ENCODE measurements around the gene HYLS1. TPM values are rescaled to one million over a fixed set of nuclear protein-coding genes. Genes with fewer than 3 reads are reported as not detected.

The HYLS1 gene
- total RNA-seq = 2.4 and 3.1 TPM in 2 replicates

DNA sequence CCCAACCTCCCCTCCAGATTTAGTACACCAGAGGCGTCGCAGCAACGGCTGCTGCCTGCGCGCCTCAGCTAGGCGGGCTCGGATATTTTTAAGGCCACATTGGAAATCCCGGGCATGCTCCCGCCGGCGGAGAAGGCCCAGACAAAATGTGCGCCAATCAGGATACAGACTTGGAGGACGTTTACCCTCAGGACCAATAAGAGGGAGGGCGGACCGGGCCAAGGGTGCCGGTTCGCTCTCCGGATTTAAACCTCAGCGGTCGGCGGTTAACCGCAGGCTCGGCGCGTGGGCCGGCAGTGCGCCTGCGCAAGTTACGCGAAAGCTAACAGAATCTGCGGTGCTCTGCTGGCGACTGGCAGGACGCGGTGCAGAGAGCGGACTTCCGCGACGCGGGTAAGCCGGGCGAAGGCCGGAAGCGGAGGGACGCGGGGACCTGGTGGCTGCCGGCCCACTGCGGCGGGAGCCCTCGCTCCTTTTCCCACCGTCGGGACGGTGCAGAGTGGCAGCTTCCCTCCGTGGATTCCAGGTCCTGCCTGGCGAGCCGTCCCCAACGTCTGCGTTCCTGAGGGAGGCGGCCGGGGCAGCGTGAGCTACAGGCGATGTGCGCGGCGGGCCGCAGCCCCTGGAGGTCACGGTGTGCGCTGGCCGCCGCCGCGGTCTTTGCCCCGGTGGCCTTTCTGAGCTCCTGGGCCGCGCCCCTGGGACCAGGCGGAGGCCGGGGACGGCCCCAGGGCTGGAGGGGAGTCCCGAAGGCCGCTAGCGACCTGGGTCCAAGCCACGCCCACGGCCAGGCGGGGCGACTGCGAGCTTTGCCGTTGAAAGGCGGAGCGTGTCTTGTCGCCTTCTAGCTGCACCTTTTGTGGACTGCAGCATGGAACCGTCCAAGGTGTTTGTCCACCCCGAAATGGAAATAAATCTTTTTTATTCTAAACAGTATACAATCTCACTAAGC is at the start of gene HYLS1:
Gene HYLS1, plus strand, starts transcription at position 296 of the 952 bp plus-strand sequence. CDS start 11,701 bp downstream, outside the sequence.

DNA sequence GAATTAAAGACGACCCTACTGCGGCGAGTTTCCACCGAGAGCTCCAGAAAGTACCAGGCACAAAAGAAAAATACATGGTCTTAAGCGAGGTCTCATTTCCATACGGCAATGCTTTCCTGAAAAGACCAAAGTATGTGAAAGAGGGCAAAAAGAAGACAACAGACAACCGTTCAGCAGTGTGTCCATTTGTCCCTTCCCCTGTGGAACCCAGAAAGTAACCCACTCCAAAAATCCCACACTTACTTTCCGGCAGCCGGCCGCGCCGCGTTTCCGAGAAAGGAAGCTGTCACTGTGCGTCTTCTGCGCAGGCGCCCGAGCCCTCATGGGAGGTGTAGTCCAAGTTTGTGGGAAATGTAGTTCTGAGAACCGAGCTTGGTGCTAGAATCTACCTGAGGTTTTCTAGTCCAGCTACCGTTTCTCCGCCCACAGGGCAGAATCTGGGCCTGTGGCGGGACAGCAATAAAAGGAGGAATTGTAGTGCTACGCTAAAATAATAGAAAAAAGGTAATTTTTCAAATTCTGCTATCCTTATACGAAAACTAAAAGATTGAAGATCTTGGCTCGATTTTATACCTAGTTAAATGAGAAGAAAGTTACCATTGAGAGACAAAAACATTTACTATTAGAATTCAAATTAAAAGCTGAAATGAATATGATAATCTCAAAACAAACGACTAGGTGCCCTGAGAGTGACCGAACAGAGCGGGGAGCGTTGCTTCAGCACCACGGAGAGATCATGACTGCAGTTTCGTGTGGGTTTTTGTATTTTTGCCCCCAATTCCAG is 15.7 kb downstream of the HYLS1 start, which contains the start of gene PUS3:
Gene PUS3, minus strand, starts transcription at position 280 of the 784 bp plus-strand sequence. CDS start 6,922 bp downstream, outside the sequence.

GRCh38 chr11:125903711-125904659 is 16.5 kb downstream of the HYLS1 start, which contains the start of gene DDX25:
Gene DDX25, plus strand, starts transcription at chr11:125904508. Its CDS starts 10 bp downstream, at chr11:125904518.

GRCh38 chr11:125945797-125946520 is 58.5 kb downstream of the HYLS1 start, which contains the start of gene VSIG10L2:
Gene VSIG10L2, plus strand, starts transcription at chr11:125946044. Its CDS starts 12 bp downstream, at chr11:125946056.

Other genes starting within 250 kb of the HYLS1 start
- gene ACRV1, start 206.8 kb upstream of the HYLS1 start, total RNA-seq = not detected in 2 replicates
- not detected in 2 replicates for gene PATE1, start 141.4 kb upstream of the HYLS1 start, total RNA-seq
- gene PATE2, start 108.8 kb upstream of the HYLS1 start, total RNA-seq = 0.20 TPM in 1 of 2 replicates, not detected in the other
- not detected in 2 replicates for gene PATE3, start 99.5 kb upstream of the HYLS1 start, total RNA-seq
- not detected in 2 replicates for gene PATE4, start 54.4 kb upstream of the HYLS1 start, total RNA-seq
- gene PUS3, start 15.5 kb downstream of the HYLS1 start, total RNA-seq = 9.0 and 9.1 TPM in 2 replicates
- gene DDX25, start 16.8 kb downstream of the HYLS1 start, total RNA-seq = not detected in 2 replicates
- gene VSIG10L2, start 58.4 kb downstream of the HYLS1 start, total RNA-seq = not detected in 2 replicates
- gene CDON, start 175.2 kb downstream of the HYLS1 start, total RNA-seq = 31.1 and 55.9 TPM in 2 replicates